NCI-H526 (cell line): ENCODE results near the gene GPSM1.

Source experiments
- DNase-seq, 2 experiments: peaks; one replicate each; lab custom pipeline; 2025; lab: John Stamatoyannopoulos, UW

Gene GPSM1

GRCh38 chr9:136291306-136292025, 35.9 kb upstream of the GPSM1 start:
- DNase-seq = no peak

DNA sequence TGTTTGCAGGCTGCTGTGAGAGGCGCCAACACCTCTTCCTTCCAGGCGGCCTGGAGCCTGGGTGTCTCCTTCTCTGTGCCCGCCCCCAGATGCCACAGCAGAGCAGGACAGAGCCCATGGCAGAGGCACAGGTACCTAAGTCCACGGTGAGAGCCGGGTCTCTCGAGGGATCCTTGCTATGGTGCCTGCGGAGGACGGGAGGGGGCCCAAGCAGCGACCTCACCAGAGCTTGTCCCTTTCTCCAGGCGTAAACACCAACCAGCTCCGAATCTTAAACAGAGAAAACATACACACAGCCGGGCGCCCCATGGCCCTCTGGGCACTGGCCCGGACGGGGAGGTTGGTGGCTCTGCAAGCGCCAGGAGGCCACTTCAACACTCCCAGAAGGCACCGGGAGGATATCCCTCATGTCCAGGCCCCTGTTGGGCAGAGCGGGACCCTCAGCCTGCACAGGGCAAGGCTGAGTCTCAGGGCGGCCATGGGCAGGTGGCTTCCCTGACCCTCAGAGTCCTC, 35.3 kb upstream of the GPSM1 start:
- no peak for DNase-seq

- peak in 1 of 2 experiments; percentile 32 for DNase-seq
Measured at GRCh38 chr9:136292591-136293448, 34.5 kb upstream of the GPSM1 start.

DNA sequence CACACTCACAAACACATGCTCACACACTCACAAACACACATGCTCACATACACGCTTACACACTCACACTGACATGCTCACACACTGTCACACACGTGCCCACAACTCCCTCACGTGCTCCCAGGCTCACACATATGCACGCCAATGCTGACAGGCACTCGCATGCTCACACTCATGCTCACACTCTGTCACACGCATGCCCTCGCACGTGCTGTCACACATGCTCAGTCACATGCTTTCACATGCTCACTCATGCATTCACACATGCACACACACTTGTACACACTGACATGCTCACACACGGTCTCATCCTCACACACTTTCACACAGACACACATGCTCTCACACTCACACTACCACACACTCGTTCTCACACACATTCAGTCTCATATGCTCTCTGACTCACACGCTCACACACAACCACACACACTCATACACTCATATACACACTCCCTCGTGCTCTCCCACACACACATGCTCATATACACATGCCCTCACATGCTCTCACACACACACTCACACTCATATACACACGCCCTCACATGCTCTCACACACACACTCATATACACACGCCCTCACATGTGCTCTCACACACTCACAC, 33.8 kb upstream of the GPSM1 start:
- DNase-seq = no peak

- no peak for DNase-seq
Measured at GRCh38 chr9:136294437-136294836, 32.9 kb upstream of the GPSM1 start.

DNA sequence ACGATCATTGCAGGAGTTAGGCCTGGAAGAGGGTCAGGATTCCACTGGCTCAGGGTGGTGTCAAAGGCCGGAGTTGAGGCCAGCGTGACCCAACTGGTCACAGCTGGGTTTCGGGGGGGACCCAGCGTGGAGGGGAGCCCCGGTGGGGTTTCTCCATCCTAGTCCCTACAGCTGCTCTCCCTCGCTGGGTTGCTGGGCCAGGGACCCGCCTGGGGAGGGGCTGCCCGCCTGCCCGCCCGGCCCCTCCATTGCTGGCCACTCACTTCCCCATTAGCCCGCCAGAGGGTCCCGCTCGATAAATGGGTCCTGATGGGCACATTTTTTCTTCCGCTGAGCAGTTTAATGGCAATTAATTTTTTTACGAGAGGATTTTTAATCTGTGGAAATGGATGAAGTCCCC, 32.3 kb upstream of the GPSM1 start:
- DNase-seq = no peak

GRCh38 chr9:136295542-136296433, 31.6 kb upstream of the GPSM1 start:
- DNase-seq = no peak

DNA sequence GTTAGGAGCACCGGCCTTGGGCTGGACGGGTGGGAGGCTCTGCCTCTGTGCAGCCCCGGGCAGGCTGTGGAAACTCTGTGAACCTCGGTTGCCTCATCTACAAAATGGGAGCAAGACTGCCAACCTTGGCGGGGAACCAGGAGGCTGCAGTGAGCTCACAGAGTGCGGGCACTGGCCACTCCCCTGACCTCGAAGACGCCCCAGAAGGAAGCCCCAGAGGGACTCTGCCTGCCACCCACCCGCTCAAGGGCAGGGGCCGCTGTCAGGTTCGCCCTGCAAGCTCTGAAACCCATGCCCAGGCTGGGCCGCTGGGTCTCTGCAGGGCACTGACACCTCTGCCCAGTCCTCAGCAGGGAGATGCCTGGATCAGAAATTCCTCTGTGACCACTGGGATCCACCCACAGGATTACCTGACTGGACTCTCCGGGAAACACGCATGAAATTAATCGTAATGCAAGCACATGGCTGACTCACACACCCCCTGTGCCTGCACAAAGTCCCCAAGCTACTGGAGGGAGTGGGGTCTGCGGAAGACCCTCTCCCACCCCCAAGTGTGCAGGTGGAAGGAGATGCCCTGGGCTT, 30.8 kb upstream of the GPSM1 start:
- DNase-seq = no peak

DNA sequence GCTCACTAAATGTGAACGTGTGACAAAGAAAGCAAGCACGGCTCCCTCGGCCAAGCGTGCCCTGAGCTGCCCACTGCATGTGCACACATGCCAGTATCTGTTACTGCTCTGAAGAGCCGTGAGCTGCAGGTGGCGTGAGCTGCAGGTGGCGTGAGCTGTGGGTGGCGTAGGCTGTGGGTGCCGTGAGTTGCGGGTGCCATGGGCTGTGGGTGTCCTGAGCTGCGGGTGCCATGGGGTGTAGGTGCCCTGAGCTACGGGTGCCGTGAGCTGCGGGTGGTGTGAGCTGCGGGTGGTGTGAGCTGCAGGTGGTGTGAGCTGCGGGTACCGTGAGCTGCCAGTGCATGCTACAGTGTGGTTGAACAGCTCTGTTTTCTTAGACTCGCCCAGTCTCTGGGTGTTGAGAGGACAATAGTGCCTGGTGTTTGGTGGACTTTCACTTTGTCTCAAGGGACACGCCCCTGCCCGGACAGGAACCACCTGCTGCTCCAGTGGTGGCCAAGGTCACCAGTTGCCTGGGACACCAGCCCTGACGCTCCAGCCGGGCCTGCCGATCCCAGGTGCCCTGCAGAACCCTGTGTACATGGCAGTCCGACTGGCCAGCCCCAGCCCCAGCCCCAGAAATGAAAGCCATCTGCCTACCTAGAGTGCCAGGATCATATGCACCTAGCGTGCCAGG, 30.2 kb upstream of the GPSM1 start:
- DNase-seq = no peak

DNA sequence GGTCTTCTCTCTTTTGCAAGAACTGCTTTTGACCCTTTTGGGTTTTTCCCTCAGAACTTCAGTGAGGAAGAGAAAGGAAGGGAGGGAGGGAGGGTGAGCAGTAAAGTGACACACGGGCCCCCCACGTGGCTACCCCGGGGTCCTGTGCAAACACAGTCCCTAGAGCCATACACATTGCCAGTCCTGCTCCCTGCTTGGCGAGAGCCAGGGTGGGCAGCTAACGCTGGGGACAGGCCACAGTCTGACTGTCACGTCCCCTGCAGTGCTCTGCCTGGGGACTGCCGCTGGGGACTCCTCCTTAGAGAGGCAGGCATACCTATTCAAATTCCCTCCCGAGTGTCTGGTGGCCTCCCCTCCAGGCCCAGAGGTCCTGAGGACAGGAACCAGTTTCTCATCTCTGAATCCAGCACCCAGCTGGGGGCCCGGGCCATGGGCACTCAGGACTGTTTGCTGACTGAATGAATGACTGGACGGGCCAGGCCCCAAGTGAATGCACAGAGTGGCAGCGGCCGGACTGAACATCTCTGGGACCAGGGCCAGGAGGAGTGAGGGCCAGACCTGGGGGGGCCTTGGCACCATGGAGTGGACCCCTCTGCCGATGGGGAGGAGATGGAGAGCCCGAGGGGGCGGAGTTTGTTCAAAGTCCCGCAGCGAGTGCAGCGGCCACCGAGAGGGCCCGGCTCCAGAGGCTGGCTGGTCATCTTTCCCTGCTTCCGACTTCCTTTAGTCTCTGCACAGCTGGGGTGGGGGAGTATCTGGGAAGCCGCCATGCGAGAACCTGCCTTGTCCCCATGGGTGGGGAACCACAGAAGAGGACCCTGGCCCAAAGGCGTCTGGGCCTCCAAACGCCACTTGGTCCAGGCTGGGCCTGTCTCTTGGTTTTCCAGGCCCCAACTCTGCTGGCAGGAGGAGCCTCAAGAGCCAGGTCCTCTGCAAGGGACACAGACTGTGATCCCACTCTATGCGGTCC, 29.3 kb upstream of the GPSM1 start:
- peak in 1 of 2 experiments; percentile 43 for DNase-seq

- DNase-seq = no peak
Measured at GRCh38 chr9:136299116-136299515, 28.2 kb upstream of the GPSM1 start.

- DNase-seq = no peak
Measured at GRCh38 chr9:136299541-136299940, 27.8 kb upstream of the GPSM1 start.

- no peak for DNase-seq
Measured at GRCh38 chr9:136300016-136300545, 27.3 kb upstream of the GPSM1 start.

GRCh38 chr9:136300866-136301265, 26.5 kb upstream of the GPSM1 start:
- DNase-seq = no peak

DNA sequence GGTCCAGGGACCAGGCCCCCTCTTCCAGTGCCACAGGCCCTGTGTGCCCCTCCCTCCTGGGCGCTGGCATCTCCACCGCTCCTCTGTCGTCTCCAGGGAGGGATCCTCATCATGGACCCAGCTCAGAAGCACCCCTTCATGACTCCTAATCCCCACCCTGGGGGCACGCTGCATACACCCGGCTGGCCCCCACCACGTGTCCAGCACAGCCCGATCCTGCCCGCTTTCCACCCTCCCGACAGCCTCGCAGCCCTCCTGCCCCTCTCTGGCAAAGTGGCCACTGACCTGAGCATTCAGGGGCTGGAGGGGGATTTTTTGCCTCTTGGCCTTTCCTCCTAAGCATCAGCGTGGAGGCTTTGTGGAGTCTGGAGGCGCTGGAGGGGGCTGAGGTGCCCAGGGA, 24.8 kb upstream of the GPSM1 start:
- DNase-seq = no peak

DNA sequence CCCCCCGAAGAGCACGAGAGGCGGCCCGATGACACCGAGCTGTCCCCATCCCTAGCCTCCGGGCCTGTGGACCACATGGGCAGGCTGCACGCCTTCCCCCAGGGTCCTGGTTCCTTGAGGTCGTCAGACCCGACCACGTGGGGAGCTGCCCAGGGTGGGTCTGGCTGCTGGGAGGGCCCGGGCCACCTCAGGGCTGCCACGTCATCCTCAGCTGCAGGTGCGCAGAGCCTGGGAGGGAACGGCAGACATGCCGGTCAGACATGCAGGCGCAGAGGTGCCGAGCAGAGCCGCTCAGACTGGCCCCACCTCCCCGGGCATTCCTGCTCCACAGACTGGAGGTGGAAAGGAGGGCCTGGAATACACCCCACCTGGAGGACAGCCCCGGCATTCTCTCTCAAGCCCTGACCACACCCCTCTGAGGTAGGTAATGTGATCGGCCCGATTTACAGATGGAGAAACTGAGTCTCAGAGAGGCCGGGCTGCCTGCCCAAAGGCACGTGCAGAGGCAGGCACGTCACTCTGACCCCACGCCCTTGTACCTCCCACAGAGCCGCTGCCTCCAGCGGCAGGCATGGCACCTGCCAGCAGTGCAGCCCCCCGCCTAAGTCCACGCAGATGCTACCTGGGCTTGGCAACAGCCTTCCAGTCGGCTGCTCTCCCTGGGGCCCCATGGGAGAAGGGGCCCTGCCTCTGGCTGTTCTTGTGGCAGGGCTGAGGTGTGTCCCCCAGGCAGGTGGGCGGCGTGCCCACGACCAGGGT, 24.1 kb upstream of the GPSM1 start:
- no peak for DNase-seq

GRCh38 chr9:136303825-136304416, 23.4 kb upstream of the GPSM1 start, which contains the start of gene CCDC187:
CCDC187 (minus strand) TSS chr9:136304094; CDS start chr9:136303830, 264 bp downstream.
- no peak for DNase-seq

DNA sequence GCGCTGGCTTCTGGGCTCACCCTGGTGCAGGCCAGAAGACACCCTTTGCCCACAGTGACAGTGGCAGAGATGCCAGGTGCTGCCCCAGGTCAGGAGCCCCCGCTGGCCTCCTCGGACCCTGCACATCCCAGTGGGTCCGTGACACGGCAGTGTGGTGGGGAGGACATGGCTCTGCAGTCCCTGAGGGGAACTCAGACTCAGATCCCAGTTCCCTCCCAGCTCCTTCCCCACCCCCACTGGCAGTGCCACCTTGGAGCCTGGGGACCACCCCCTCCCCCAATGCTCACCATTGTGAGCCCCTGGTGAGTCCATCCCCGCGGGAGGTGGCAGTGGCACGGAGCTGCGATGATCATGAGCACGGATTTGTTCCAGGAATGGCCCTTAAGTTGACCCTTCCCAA, 22.9 kb upstream of the GPSM1 start:
- DNase-seq = no peak
